Measurements from ENCODE around the gene CDC20. TPM values are rescaled to one million over a fixed set of nuclear protein-coding genes. Genes with fewer than 3 reads are reported as not detected.

The CDC20 gene
- total RNA-seq, 1 donor from 2014 or later: 0.99 TPM

- DNase-seq: no peak
- Histone ChIP-seq H3K36me3 (peaks cover 44% of the 10 kb centered on the region), H3K27me3 (ENCODE audit: low read depth) (no peaks in the 10 kb centered on the region), H3K9me3 (replicated peaks) (peaks cover 26% of the 10 kb centered on the region), H3K4me3 (no peak overlapping the region), H3K4me1 (no peaks in the 10 kb centered on the region), H3K27ac (replicated peaks) (no peak overlapping the region)
- no peak for TF ChIP-seq CTCF (IDR thresholded peaks at IDR 0.05; ENCODE audit: borderline replicate concordance)
- intact Hi-C loops (cut with micrococcal nuclease): no loop called here
These were observed 36.3 kb upstream of the CDC20 start for GRCh38 chr1:43322506-43322905.

GRCh38 chr1:43324810-43325209, 34.0 kb upstream of the CDC20 start:
- no peak for TF ChIP-seq CTCF (IDR thresholded peaks at IDR 0.05; ENCODE audit: borderline replicate concordance)
- H3K27me3 ChIP-seq (ENCODE audit: low read depth): no peaks in the 10 kb centered on the region
- intact Hi-C loops (cut with micrococcal nuclease): no loop called here
- H3K27ac ChIP-seq (replicated peaks): no peak overlapping the region
- peaks cover 6% of the 10 kb centered on the region for H3K4me1 ChIP-seq
- DNase-seq: no peak
- H3K4me3 ChIP-seq: no peak overlapping the region
- H3K9me3 ChIP-seq (replicated peaks): peaks cover 34% of the 10 kb centered on the region
- peaks cover 34% of the 10 kb centered on the region for H3K36me3 ChIP-seq

- DNase-seq: no peak
- Histone ChIP-seq H3K4me1 (peaks cover 12% of the 10 kb centered on the region), H3K36me3 (peaks cover 29% of the 10 kb centered on the region), H3K9me3 (replicated peaks) (peaks cover 34% of the 10 kb centered on the region), H3K4me3 (no peak overlapping the region), H3K27me3 (ENCODE audit: low read depth) (no peaks in the 10 kb centered on the region), H3K27ac (replicated peaks) (no peak overlapping the region)
- intact Hi-C loops (cut with micrococcal nuclease): no loop called here
- no peak for TF ChIP-seq CTCF (IDR thresholded peaks at IDR 0.05; ENCODE audit: borderline replicate concordance)
These were observed 33.4 kb upstream of the CDC20 start for GRCh38 chr1:43325381-43325780.

GRCh38 chr1:43327549-43328292, 31.1 kb upstream of the CDC20 start:
- intact Hi-C loops (cut with micrococcal nuclease): no loop called here
- no peak for TF ChIP-seq CTCF (IDR thresholded peaks at IDR 0.05; ENCODE audit: borderline replicate concordance)
- Histone ChIP-seq H3K27ac (replicated peaks) (no peak overlapping the region), H3K9me3 (replicated peaks) (peaks cover 34% of the 10 kb centered on the region), H3K36me3 (peaks cover 24% of the 10 kb centered on the region), H3K4me3 (no peak overlapping the region), H3K4me1 (peaks cover 16% of the 10 kb centered on the region), H3K27me3 (ENCODE audit: low read depth) (no peaks in the 10 kb centered on the region)
- no peak for DNase-seq

GRCh38 chr1:43329995-43330751, 28.6 kb upstream of the CDC20 start:
- H3K4me3 ChIP-seq: no peak overlapping the region
- peak; percentile 64 for DNase-seq
- no peak for TF ChIP-seq CTCF (IDR thresholded peaks at IDR 0.05; ENCODE audit: borderline replicate concordance)
- peaks cover 25% of the 10 kb centered on the region for H3K9me3 ChIP-seq (replicated peaks)
- peaks cover 24% of the 10 kb centered on the region for H3K4me1 ChIP-seq
- intact Hi-C loops (cut with micrococcal nuclease): no loop called here
- peak overlapping the region; percentile 73 for H3K27ac ChIP-seq (replicated peaks)
- H3K36me3 ChIP-seq: peaks cover 5% of the 10 kb centered on the region
- H3K27me3 ChIP-seq (ENCODE audit: low read depth): no peaks in the 10 kb centered on the region

Data from left ventricle myocardium inferior (tissue), 1 donor.